DND-41 (cell line): Measurements from ENCODE around the gene SEMA4G.

ENCODE experiments used
- ATAC-seq: fragments of 200-7000 bp; cut with Tn5 transposase; 3 replicates; pipeline ENCODE4 v1.9.1; 2021; ENCODE audit warnings: low read depth; ENCODE audit not compliant: insufficient read depth
- DNase-seq: peaks from one replicate; pipeline ENCODE4 v3.0.0-alpha.2; 2020
- H2AFZ ChIP-seq: 2 replicates; pipeline ENCODE4 v1.6.0; 2012; ENCODE audit warnings: low read depth, low read length
- H3K27ac ChIP-seq: 2 replicates; pipeline ENCODE4 v1.5.1; 2012; ENCODE audit warnings: low read length, inconsistent platforms
- H3K27me3 ChIP-seq: fragments of 200-600 bp; sonication (generic); 2 replicates; pipeline ENCODE4 v1.6.0; 2012; ENCODE audit warnings: low read length, mild to moderate bottlenecking, inconsistent platforms; ENCODE audit not compliant: insufficient read depth, poor library complexity
- H3K36me3 ChIP-seq: 2 replicates; pipeline ENCODE4 v1.5.1; 2012; ENCODE audit warnings: low read length, inconsistent platforms; ENCODE audit not compliant: insufficient read depth
- H3K4me1 ChIP-seq: 2 replicates; pipeline ENCODE4 v1.5.1; 2012; ENCODE audit warnings: mild to moderate bottlenecking, low read length; ENCODE audit not compliant: insufficient read depth
- H3K4me2 ChIP-seq: 2 replicates; pipeline ENCODE4 v1.6.0; 2012; ENCODE audit warnings: mild to moderate bottlenecking, moderate library complexity, low read length, inconsistent platforms; ENCODE audit not compliant: insufficient read depth
- H3K4me3 ChIP-seq, 2 experiments: fragments of 200-600 bp in 1 of 2; shearing (Covaris generic) in 1 of 2; 2 replicates each; pipeline ENCODE4 v1.5.1; 2012 to 2016; ENCODE audit warnings: inconsistent platforms in 2 of 2, low read length in 2 of 2, mild to moderate bottlenecking in 2 of 2, low read depth in 1 of 2, moderate library complexity in 1 of 2
- H3K79me2 ChIP-seq: 2 replicates; pipeline ENCODE4 v1.6.0; 2012; ENCODE audit warnings: low read length, inconsistent platforms; ENCODE audit not compliant: insufficient read depth
- H3K9ac ChIP-seq: 2 replicates; pipeline ENCODE4 v1.6.0; 2012; ENCODE audit warnings: low read depth, mild to moderate bottlenecking, inconsistent platforms, low read length, moderate library complexity
- H3K9me3 ChIP-seq: 2 replicates; pipeline ENCODE4 v1.5.1; 2012; ENCODE audit warnings: low read length, moderate library complexity, mild to moderate bottlenecking, inconsistent platforms; ENCODE audit not compliant: insufficient read depth, severe bottlenecking
- H4K20me1 ChIP-seq: 2 replicates; pipeline ENCODE4 v1.6.0; 2012; ENCODE audit warnings: low read length; ENCODE audit not compliant: insufficient read depth
- CTCF ChIP-seq: IDR thresholded peaks from 2 replicates; pipeline ENCODE4 v1.5.1; 2012; ENCODE audit warnings: borderline replicate concordance, low read length, moderate library complexity, mild to moderate bottlenecking; ENCODE audit not compliant: poor library complexity, severe bottlenecking; ENCODE audit errors: extremely low read depth
- EZH2 ChIP-seq: IDR thresholded peaks from 3 replicates; pipeline ENCODE4 v1.6.1; 2012; ENCODE audit warnings: borderline replicate concordance, low read depth, mild to moderate bottlenecking, moderate library complexity, low read length, inconsistent platforms; ENCODE audit not compliant: severe bottlenecking

Gene SEMA4G

GRCh38 chr10:100999742-101000126 lies 30.4 kb downstream of the SEMA4G start, which contains the start of gene LZTS2:
Gene LZTS2, plus strand, starts transcription at chr10:100999808. Its CDS starts 2,731 bp downstream, at chr10:101002539.
- H3K4me1 ChIP-seq = peaks cover 37% of the 10 kb centered on the region
- DNase-seq (no peak), ATAC-seq (no peak)
- H3K79me2 ChIP-seq = no peaks in the 10 kb centered on the region; the same call in 1 of the 2 replicates
- peak within 1 kb of the TSS; percentile 98 for H3K4me2 ChIP-seq
- H3K27me3 ChIP-seq = no peaks in the 10 kb centered on the region
- peak within 1 kb of the TSS; percentile 83 for H3K9ac ChIP-seq
- H3K9me3 ChIP-seq = no peaks in the 10 kb centered on the region
- H4K20me1 ChIP-seq = peaks cover 4% of the 10 kb centered on the region
- H3K4me3 ChIP-seq = peak within 1 kb of the TSS; percentile 33 to 93; a peak in 3 of 4 replicates
- TF ChIP-seq CTCF = no peak
- TF ChIP-seq EZH2 = no peak
- H3K27ac ChIP-seq = peak within 1 kb of the TSS; percentile 83
- 0 out of 2 replicates have a peak, but pooled peaks cover 4% of the 10 kb centered on the region for H3K36me3 ChIP-seq
- peak within 1 kb of the TSS; percentile 92 for H2AFZ ChIP-seq

GRCh38 chr10:101000127-101000914 lies 31.0 kb downstream of the SEMA4G start:
- H3K4me2 ChIP-seq = peak overlapping the region; percentile 98
- no peaks in the 10 kb centered on the region; the same call in 1 of the 2 replicates for H3K79me2 ChIP-seq
- H3K27me3 ChIP-seq = no peaks in the 10 kb centered on the region
- no peak for ATAC-seq
- peak overlapping the region in 1 of 2 experiments; percentile 93; a peak in 2 of 4 replicates for H3K4me3 ChIP-seq
- H3K9ac ChIP-seq = peak overlapping the region; percentile 83
- peaks cover 37% of the 10 kb centered on the region for H3K4me1 ChIP-seq
- H2AFZ ChIP-seq = no peak overlapping the region; the same call in 1 of the 2 replicates
- 0 out of 2 replicates have a peak, but pooled peaks cover 4% of the 10 kb centered on the region for H3K36me3 ChIP-seq
- H3K9me3 ChIP-seq = no peaks in the 10 kb centered on the region
- H4K20me1 ChIP-seq = peaks cover 4% of the 10 kb centered on the region
- DNase-seq = no peak
- no peak overlapping the region for H3K27ac ChIP-seq
- TF ChIP-seq CTCF (no peak), EZH2 (no peak)

GRCh38 chr10:101000915-101001658 lies 31.8 kb downstream of the SEMA4G start:
- Histone ChIP-seq H3K79me2 (no peaks in the 10 kb centered on the region; the same call in 1 of the 2 replicates), H3K27me3 (no peaks in the 10 kb centered on the region), H3K36me3 (peaks cover 10% of the 10 kb centered on the region; the same call in 1 of the 2 replicates), H3K4me2 (no peak overlapping the region), H3K4me3 (no peak overlapping the region), H3K27ac (no peak overlapping the region), H4K20me1 (peaks cover 4% of the 10 kb centered on the region), H2AFZ (no peak overlapping the region), H3K9me3 (no peaks in the 10 kb centered on the region), H3K4me1 (peaks cover 36% of the 10 kb centered on the region), H3K9ac (no peak overlapping the region)
- DNase-seq (no peak), ATAC-seq (no peak)
- no peak for TF ChIP-seq EZH2
- no peak for TF ChIP-seq CTCF
